ENCODE results near the gene RNF187. TPM values are rescaled to one million over a fixed set of nuclear protein-coding genes. Genes with fewer than 3 reads are reported as not detected.
"Not testable (repeated sequence)": the region's sequence is repeated elsewhere in the genome, so short reads cannot be mapped to it uniquely, and the experiment has no call there.

The RNF187 gene
- polyA plus RNA-seq, 1 experiment, result 106 TPM

GRCh38 chr1:228497817-228498216 lies 10.6 kb downstream of the RNF187 start:
- H3K4me3 ChIP-seq (ENCODE audit: low read depth, low read length), result no peak overlapping the region
- ChIA-PET POLR2A (no interaction called here), CTCF (no interaction called here)
- peaks cover 24% of the 10 kb centered on the region for H3K36me3 ChIP-seq (ENCODE audit: control insufficient read depth, insufficient read depth, low read length)
- no peaks in the 10 kb centered on the region for H3K27me3 ChIP-seq (ENCODE audit: control insufficient read depth, insufficient read depth, low read length)
- TF ChIP-seq, protein P1, sequence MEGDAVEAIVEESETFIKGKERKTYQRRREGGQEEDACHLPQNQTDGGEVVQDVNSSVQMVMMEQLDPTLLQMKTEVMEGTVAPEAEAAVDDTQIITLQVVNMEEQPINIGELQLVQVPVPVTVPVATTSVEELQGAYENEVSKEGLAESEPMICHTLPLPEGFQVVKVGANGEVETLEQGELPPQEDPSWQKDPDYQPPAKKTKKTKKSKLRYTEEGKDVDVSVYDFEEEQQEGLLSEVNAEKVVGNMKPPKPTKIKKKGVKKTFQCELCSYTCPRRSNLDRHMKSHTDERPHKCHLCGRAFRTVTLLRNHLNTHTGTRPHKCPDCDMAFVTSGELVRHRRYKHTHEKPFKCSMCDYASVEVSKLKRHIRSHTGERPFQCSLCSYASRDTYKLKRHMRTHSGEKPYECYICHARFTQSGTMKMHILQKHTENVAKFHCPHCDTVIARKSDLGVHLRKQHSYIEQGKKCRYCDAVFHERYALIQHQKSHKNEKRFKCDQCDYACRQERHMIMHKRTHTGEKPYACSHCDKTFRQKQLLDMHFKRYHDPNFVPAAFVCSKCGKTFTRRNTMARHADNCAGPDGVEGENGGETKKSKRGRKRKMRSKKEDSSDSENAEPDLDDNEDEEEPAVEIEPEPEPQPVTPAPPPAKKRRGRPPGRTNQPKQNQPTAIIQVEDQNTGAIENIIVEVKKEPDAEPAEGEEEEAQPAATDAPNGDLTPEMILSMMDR (IDR thresholded peaks at IDR 0.05; ENCODE audit: insufficient read depth, low read depth, low read length), result no peak
- no peak for DNase-seq (ENCODE audit: low read depth)

DNA sequence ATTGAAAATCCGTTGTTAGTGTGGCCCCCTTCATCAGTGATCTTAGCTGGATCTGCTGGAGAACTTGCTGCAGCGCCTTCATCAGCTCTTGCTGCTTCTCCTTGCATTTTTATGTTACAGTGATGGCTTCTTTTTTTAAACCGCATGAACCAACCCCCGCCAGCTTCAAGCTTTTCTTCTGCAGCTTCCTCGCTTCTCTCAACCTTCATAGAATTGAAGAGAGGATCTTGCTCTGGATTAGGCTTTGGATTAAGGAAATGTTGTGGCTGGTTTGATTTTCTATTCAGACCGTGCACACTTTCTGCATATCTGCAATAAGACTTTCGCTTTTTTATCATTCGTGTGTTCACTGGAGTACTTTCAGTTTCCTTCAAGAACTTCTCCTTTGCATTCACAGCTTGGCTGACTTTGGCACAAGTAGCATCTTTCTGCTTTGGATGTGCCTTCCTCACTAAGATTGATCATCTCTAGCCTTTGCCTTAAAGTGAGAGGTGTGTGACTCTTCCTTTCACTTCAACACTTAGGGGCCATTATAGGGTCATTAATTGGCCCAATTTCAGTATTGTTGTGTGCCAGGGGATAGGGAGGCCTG lies 13.1 kb downstream of the RNF187 start:
- POLR2A ChIA-PET, result no interaction called here
- no peak overlapping the region for H3K4me3 ChIP-seq (ENCODE audit: low read depth, low read length)
- DNase-seq (ENCODE audit: low read depth), result no peak
- CTCF ChIA-PET, result interaction anchor here (0.8 to 3.3 kb wide), 6 partner anchors 10 to 348 kb away, joined by 3 to 40 read pairs (median 4); no protein-coding TSS in a partner anchor
- peaks cover 4% of the 10 kb centered on the region for H3K36me3 ChIP-seq (ENCODE audit: control insufficient read depth, insufficient read depth, low read length)
- TF ChIP-seq, protein P1 (IDR thresholded peaks at IDR 0.05; ENCODE audit: insufficient read depth, low read depth, low read length), result no peak
- H3K27me3 ChIP-seq (ENCODE audit: control insufficient read depth, insufficient read depth, low read length), result 0 out of 2 replicates have a peak, but pooled peaks cover 1% of the 10 kb centered on the region

DNA sequence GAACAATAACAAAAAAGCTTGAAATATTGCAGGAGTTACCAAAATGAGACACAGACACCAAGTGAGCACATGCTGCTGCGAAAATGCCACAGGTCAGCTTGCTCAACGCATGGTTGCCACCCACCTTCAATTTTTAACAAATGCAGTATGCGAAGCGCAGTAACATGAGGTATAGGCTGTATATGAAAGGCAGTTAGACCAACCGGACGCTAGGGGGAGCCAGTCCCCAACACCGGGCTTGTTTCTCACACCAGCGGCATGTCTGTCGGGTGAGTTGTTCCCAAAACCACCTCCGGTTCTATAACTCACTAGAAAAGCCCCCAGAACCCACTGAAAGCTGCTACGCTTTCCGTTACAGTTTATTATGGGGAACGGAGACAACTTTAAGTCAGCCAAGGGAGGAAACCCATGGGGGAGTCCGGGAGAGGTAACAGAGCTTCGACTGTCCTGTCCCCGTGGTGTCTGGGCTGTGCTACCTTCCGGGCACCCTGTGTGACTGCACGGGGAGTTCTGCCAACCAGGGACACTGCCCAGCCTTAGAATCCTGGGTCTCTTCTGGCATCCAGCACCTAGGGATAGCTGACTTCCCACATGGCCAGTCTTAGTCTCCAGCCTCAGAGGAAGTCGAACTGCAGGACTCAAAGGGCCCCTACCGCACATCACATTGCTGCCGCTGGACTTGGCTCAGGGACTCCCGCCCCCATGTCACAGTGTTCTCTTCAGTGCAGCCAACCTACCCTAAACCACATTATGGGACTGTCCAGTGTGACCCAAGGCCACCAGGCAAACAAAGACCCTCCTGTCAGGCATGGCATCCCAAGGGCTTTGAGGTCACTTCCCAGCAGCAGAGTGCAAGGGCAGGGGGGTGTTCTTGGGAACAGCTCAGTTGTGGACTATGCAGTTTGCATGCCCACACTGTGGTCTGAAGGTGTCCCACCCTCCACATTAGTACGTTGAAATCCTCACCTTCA lies 14.0 kb downstream of the RNF187 start:
- CTCF ChIA-PET, result interaction anchor here (0.8 to 3.3 kb wide), 8 partner anchors 11 to 370 kb away, joined by 3 to 40 read pairs (median 4); no protein-coding TSS in a partner anchor
- TF ChIP-seq, protein P1 (IDR thresholded peaks at IDR 0.05; ENCODE audit: insufficient read depth, low read depth, low read length), result peak; percentile 93
- Histone ChIP-seq H3K27me3 (ENCODE audit: control insufficient read depth, insufficient read depth, low read length) (0 out of 2 replicates have a peak, but pooled peaks cover 1% of the 10 kb centered on the region), H3K4me3 (ENCODE audit: low read depth, low read length) (no peak overlapping the region), H3K36me3 (ENCODE audit: control insufficient read depth, insufficient read depth, low read length) (peaks cover 1% of the 10 kb centered on the region)
- DNase-seq (ENCODE audit: low read depth), result peak; percentile 25
- POLR2A ChIA-PET, result no interaction called here

DNA sequence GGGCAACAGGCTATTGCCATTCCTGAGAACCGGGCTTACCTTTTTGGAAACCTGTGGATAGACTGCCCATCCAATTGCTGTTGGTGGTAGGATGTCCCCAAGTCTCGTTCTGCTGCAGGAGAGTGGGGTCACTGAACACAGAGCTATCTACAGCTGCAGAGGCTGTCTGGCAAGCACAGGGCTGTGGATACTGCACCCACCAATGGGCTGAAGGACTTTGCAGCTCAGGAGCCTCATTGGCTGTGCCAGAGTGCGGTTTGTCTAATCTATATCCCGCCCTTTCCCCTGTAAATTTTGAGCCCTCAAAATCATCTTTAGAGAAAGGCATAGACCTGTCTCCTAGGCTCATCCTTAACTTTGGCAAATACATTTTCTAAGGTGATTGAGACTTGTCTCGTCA lies 15.3 kb downstream of the RNF187 start:
- no peak for DNase-seq (ENCODE audit: low read depth)
- H3K36me3 ChIP-seq (ENCODE audit: control insufficient read depth, insufficient read depth, low read length), result no peaks in the 10 kb centered on the region
- TF ChIP-seq, protein P1 (IDR thresholded peaks at IDR 0.05; ENCODE audit: insufficient read depth, low read depth, low read length), result no peak
- no peak overlapping the region for H3K4me3 ChIP-seq (ENCODE audit: low read depth, low read length)
- 0 out of 2 replicates have a peak, but pooled peaks cover 1% of the 10 kb centered on the region for H3K27me3 ChIP-seq (ENCODE audit: control insufficient read depth, insufficient read depth, low read length)
- POLR2A ChIA-PET, result no interaction called here
- CTCF ChIA-PET, result interaction anchor here (0.6 to 3.3 kb wide), 2 partner anchors 10 to 415 kb away, joined by 3 to 40 read pairs; no protein-coding TSS in a partner anchor

GRCh38 chr1:228505944-228506343 lies 18.8 kb downstream of the RNF187 start:
- POLR2A ChIA-PET; H3K36me3 ChIP-seq (ENCODE audit: control insufficient read depth, insufficient read depth, low read length); H3K4me3 ChIP-seq (ENCODE audit: low read depth, low read length); DNase-seq (ENCODE audit: low read depth): not testable (repeated sequence)
- H3K27me3 ChIP-seq (ENCODE audit: control insufficient read depth, insufficient read depth, low read length), result peaks cover 12% of the 10 kb centered on the region
- CTCF ChIA-PET, result interaction anchor here (1.2 kb wide), 1 partner anchor 9 kb away, joined by 3 read pairs; no protein-coding TSS in a partner anchor

Data from BJ (cell line).